GM21515 (cell line): Measurements from ENCODE around the gene TRPM4.
"Not testable (repeated sequence)": the region's sequence is repeated elsewhere in the genome, so short reads cannot be mapped to it uniquely, and the experiment has no call there.

Source experiments
- ATAC-seq: cut with Tn5 transposase; IDR thresholded peaks from one replicate; pipeline ENCODE4 v1.9.1; 2021; ENCODE audit not compliant: unreplicated experiment

TRPM4 gene

GRCh38 chr19:49186108-49186507 is 28.5 kb downstream of the TRPM4 start:
- ATAC-seq: no peak

- no peak for ATAC-seq
These were observed 31.1 kb downstream of the TRPM4 start for GRCh38 chr19:49188626-49189200.

DNA sequence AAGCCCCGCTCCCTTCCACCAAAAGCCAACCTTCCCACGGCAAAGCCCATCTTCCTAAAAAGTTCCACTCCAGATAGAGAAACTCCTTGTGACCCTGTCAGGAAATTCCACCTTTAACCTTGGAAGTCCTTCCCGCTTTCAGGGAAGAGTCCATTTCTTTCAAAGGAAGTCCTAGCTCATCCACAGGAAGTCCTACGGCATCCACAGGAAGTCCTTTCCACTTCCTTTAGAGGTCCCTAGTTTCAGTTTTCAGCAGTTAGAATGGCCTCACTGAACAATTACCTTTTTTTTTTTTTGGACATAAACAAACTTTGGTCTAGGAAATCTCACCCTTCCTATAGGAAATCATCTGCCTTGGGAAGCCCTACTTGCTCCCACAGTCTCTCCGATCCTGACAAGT is 31.7 kb downstream of the TRPM4 start:
- ATAC-seq: no peak

GRCh38 chr19:49190781-49191180 is 33.2 kb downstream of the TRPM4 start:
- no peak for ATAC-seq

- ATAC-seq: no peak
These were observed 36.3 kb downstream of the TRPM4 start for GRCh38 chr19:49193822-49194394.

- ATAC-seq: no peak
These were observed 36.8 kb downstream of the TRPM4 start for GRCh38 chr19:49194408-49194807.

DNA sequence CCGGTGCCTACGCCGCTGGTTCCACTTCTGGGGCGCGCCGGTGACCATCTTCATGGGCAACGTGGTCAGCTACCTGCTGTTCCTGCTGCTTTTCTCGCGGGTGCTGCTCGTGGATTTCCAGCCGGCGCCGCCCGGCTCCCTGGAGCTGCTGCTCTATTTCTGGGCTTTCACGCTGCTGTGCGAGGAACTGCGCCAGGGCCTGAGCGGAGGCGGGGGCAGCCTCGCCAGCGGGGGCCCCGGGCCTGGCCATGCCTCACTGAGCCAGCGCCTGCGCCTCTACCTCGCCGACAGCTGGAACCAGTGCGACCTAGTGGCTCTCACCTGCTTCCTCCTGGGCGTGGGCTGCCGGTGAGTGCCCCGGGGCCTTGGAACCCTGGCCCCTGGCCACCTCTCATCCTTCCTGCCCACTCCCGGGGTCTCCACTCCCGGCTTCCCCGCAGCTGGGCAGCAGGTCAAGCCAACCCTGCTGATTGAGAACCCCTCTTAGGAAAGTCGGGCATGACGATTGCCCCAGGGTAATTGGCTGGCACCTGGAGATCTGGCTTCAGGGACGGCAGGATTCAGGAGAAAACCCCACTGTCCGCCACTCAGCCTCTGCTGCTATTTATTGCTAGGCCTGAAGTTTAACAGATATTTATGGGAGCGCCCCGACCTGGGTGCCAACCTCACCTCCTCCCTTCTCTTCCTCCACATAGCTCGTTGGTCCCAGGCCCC is 39.1 kb downstream of the TRPM4 start:
- ATAC-seq: no peak

DNA sequence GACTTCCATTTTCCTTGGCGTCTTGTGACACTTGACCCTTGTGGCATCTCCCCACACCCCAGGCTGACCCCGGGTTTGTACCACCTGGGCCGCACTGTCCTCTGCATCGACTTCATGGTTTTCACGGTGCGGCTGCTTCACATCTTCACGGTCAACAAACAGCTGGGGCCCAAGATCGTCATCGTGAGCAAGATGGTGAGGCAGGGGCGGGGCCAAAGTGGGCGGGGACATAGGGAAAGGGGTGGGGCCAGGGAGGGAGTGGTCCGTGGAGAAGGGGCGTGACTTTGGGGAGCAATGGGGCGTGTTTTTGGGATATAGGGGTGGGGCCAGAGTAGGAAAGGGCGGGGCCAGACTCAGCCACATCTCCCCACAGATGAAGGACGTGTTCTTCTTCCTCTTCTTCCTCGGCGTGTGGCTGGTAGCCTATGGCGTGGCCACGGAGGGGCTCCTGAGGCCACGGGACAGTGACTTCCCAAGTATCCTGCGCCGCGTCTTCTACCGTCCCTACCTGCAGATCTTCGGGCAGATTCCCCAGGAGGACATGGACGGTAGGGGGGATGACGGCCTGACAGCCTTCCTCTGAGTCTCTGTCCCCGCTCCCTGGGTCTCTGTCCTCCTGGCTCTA is 42.8 kb downstream of the TRPM4 start:
- no peak for ATAC-seq

GRCh38 chr19:49201042-49201441 is 43.5 kb downstream of the TRPM4 start:
- ATAC-seq: no peak

GRCh38 chr19:49205114-49205513 is 47.5 kb downstream of the TRPM4 start:
- ATAC-seq: no peak

GRCh38 chr19:49209502-49209901 is 51.9 kb downstream of the TRPM4 start:
- not testable (repeated sequence) for ATAC-seq

- no peak for ATAC-seq
These were observed 52.7 kb downstream of the TRPM4 start for GRCh38 chr19:49210108-49210900.

DNA sequence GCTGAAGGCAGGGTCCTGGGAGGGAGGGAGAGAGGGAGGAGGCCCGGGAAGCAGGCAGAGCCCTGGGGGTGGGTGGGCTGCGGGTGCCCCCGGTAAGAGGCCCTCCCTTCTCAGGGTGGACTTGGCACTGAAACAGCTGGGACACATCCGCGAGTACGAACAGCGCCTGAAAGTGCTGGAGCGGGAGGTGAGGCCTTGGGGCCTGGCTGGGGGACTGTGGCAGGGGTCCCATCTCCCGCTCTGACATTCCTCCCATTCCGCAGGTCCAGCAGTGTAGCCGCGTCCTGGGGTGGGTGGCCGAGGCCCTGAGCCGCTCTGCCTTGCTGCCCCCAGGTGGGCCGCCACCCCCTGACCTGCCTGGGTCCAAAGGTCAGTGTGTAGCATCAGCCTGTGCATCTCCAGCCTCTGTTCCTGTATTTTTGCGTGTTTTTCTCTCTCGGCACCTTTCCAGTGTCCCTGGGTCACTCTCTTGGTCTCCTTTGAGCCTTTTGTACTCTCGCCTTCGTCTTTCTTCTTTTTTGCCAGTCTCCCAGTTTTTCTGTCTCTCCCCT is 53.4 kb downstream of the TRPM4 start:
- no peak for ATAC-seq

DNA sequence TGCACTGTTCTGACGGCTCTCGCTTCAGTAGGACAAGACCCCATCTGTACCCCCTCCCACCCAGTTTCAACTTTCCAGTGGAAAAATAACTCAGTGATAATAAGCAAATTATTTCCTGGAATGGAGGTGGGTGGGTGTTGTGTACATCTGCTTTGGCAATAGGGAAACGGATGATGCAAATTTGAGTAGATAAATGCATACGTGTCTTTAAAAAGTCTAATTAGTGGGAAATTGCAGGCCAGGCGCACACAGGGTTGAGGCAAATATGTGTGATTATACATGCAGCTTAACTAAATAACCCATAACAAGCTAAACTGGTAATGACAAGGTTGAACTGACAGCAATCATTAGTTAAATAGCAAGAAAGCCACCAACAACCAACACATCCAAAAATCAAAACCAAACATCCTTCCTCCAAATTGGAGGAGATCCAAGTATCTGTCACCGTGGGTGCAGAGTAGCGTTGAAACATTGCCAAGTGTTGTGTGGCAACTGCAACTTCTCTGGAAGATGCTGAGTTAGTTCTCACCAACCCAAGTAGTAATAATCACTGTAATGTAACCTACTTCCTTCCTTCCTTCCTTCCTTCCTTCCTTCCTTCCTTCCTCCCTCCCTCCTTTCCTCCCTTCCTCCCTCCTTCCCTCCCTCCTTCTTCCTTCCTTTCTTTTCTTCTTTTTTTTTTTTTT is 54.6 kb downstream of the TRPM4 start:
- no peak for ATAC-seq

DNA sequence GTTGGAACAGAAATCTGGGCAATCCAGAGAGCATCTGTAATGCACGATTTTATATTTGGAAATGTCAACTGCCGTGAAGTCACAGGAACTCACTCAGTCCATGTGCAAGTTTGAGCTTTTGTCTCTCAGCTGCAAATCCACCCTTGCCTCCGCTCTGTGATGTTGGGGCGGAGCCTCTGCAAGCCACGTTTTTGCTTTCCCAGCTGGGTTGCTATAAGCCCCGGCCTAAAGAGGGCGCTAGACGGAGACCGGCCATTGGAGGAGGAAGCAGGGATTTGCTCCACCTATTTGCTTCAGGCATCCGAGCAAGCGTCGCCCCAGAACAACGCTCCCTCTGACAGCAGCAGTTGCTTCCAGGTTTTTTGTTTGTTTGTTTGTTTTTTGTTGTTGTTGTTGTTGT is 56.2 kb downstream of the TRPM4 start:
- no peak for ATAC-seq

DNA sequence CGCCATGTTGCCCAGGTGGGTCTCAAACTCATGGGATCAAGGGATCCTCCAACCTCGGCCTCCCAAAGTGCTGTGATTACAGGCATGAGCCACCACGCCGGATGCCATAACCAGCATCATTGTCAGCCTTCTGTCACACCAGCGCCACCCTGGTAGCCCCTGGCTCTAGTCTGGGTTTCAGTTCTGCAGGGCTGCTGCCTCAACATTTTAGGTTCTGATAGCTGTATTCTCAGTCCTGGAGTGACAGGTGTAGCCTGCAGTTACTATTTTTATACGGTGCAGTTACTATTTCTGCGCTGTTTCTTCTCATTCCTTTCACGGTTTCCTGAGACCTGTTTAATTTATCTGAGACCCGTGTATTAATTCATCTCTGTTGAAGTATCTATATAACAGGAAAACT is 57.1 kb downstream of the TRPM4 start:
- ATAC-seq: no peak

DNA sequence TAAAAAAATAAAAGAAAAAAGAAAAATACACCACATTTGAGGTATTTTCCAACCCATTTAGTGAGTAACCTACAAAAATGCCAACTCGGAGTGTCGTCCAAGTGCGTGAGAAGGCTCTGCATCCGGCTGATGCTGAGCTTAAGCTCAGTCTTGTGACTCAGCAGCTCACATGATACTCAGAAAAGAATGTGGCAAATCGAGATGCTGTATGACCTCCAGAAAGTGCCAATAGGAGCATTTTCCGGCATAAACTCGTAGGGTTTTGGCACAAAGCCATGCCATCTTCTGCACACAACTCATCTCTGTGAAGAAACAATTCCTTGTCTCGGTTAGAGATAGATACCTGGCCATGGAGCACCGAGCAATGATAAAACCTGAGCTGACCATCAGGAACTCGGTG is 58.5 kb downstream of the TRPM4 start:
- no peak for ATAC-seq

DNA sequence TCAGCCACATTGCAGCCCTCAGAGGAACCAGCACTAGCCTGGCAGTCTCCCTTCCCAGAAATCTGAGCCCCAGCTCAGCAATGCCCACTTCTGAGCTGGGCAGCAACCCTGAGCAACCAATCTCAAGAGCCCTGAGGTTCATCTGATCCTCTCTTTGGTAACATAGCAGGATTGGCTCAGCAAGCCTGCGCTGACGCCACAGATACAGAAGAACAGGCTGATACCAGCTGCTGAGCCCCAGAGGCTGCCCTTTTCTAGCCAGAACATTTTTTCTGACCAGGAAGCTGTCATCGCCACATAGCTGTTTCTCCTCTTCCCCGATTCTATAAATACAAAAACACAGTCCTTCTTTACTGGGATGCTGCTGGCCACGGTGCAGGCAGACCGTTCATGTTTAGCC is 59.8 kb downstream of the TRPM4 start:
- no peak for ATAC-seq

GRCh38 chr19:49222011-49222410 is 64.4 kb downstream of the TRPM4 start:
- no peak for ATAC-seq

DNA sequence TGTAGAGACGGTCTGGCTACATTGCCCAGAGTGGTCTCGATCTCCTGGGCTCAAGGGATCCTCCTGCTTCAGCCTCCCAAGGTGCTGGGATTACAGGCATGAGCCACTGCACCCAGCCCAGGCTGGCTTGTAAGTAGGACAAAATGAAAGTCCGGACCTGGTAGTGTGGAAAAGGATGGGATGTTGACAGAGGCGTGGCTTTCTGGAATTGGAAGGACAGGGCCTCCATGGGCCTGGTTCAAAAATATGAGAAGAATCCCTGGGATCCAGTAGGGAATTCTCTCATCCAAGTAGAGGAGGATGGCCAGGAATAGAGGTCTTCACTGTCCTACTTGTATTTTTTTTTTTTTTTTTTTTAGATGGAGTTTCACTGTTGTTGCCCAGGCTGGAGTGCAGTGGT is 64.9 kb downstream of the TRPM4 start:
- no peak for ATAC-seq

GRCh38 chr19:49223472-49223871 is 65.9 kb downstream of the TRPM4 start:
- ATAC-seq: no peak
